AG04450 (cell line): ENCODE measurements around the gene HAUS2. TPM values are rescaled to one million over a fixed set of nuclear protein-coding genes. Genes with fewer than 3 reads are reported as not detected.
"Not testable (repeated sequence)": the region's sequence is repeated elsewhere in the genome, so short reads cannot be mapped to it uniquely, and the experiment has no call there.

Source experiments
- CTCF ChIA-PET: fragments of 300-600, 350-600 bp; formaldehyde crosslinking; extraction: SDS; loops from one replicate; lab custom pipeline; 2022; ENCODE audit warnings: antibody characterized with exemption, inconsistent platforms; lab: Charles Lee
- POLR2A ChIA-PET: fragments of 350-600 bp; formaldehyde crosslinking; extraction: SDS; loops from one replicate; lab custom pipeline; 2021; ENCODE audit warnings: antibody characterized with exemption, inconsistent platforms; lab: Yijun Ruan, JAX
- DNase-seq: peaks from one replicate; pipeline ENCODE4 v3.0.0-alpha.2; 2011; ENCODE audit warnings: low read depth, low spot score
- H3K27ac ChIP-seq: one replicate; pipeline ENCODE4 v1.5.1; 2012; ENCODE audit warnings: low read depth, low read length, control low read depth
- H3K27me3 ChIP-seq: one replicate; pipeline ENCODE4 v1.6.0; 2012; ENCODE audit warnings: low read length; ENCODE audit not compliant: control insufficient read depth, insufficient read depth
- H3K4me3 ChIP-seq: 2 replicates; pipeline ENCODE4 v1.5.1; 2011; ENCODE audit warnings: mild to moderate bottlenecking, low read depth, low read length, control low read depth
- H3K9me3 ChIP-seq: 2 replicates; pipeline ENCODE4 v1.5.1; 2012; ENCODE audit warnings: low read length; ENCODE audit not compliant: control insufficient read depth, insufficient read depth
- polyA plus RNA-seq: library from polyadenylated mRNA; depleted of rRNA; stranded (reverse); fragments of >200 nt; gene quantifications from 2 replicates; pipeline ENCODE4 v1.2.3, GENCODE V29; 2011
- TF ChIP-seq, protein P1 (sequence below): IDR thresholded peaks from 2 replicates; pipeline ENCODE4 v1.5.1; 2011; ENCODE audit warnings: low read depth, low read length, control low read depth, inconsistent platforms

The HAUS2 gene
- polyA plus RNA-seq, 1 experiment = 30.6 TPM

DNA sequence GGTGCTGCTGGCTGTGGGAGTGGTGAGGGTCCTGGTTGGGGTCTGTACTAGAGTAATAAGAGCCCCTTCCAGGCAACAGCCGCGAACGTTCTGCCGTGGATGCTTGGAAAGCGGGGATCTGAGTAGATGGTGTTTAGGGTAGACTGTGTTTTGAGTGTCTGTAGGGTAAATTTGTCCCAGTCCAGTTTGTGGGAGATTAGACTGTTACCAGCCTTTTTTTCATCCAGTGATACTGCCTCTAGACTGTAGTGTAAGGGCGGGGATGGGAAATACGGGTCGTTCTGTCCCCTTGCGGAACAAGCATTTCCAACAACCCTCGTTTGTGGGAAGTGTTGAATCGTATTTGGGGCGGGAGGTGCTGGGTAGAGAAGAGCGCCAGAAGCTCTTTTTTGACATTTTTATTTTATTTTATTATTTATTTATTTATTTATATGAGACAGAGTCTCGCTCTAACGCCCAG, 424 bp downstream of the HAUS2 start:
- Histone ChIP-seq H3K27me3 (no peaks in the 10 kb centered on the region), H3K27ac (peak overlapping the region; percentile 73), H3K9me3 (no peaks in the 10 kb centered on the region; the same call in 1 of the 2 replicates), H3K4me3 (peak overlapping the region; percentile 100)
- no peak for DNase-seq
- TF ChIP-seq, protein P1, sequence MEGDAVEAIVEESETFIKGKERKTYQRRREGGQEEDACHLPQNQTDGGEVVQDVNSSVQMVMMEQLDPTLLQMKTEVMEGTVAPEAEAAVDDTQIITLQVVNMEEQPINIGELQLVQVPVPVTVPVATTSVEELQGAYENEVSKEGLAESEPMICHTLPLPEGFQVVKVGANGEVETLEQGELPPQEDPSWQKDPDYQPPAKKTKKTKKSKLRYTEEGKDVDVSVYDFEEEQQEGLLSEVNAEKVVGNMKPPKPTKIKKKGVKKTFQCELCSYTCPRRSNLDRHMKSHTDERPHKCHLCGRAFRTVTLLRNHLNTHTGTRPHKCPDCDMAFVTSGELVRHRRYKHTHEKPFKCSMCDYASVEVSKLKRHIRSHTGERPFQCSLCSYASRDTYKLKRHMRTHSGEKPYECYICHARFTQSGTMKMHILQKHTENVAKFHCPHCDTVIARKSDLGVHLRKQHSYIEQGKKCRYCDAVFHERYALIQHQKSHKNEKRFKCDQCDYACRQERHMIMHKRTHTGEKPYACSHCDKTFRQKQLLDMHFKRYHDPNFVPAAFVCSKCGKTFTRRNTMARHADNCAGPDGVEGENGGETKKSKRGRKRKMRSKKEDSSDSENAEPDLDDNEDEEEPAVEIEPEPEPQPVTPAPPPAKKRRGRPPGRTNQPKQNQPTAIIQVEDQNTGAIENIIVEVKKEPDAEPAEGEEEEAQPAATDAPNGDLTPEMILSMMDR = no peak
- ChIA-PET CTCF (interaction anchor here (0.6 to 0.7 kb wide), 3 partner anchors 74 to 1660 kb away, joined by 3 to 5 read pairs (median 4); no protein-coding TSS in a partner anchor), POLR2A (interaction anchor here (1.2 to 1.9 kb wide), 3 partner anchors 38 to 58 kb away, joined by 3 to 5 read pairs (median 5); partner anchors contain the start of genes SNAP23 and ZNF106)

DNA sequence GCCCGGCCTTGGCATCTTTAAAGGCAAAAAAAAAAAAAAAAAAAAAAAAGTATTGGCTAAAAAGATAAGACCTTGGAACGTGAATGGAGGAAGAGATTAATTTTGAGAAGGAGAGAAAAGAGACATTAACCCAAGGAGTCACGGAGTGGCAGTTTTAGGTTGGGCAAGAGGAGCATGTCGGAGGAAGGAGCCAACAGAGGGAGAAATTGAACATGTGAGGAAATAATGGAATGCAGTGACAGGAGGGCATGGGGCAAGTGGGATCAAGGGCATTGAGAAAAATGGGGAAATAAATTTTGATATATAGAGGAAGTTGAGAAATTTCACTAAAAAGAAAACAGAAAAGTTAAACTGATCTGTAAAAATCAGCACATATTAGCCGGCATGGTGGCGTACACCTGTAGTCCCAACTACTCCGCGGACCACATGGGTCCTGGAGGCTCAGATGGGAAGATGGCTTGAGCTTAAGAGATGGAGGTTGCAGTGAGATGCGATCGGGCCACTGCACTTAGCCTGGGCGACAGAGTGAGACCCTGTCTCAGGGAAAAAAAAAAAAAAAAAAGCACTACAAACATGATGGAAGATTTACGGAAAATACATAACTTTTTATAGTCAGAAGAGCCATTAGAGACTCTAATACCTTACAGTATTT, 1.2 kb downstream of the HAUS2 start:
- Histone ChIP-seq H3K27me3 (no peaks in the 10 kb centered on the region), H3K9me3 (no peaks in the 10 kb centered on the region; the same call in 1 of the 2 replicates), H3K4me3 (peak overlapping the region; percentile 100), H3K27ac (no peak overlapping the region)
- ChIA-PET POLR2A (no interaction called here), CTCF (interaction anchor here (0.6 to 0.7 kb wide), 2 partner anchors 74 to 341 kb away, joined by 3 to 5 read pairs; no protein-coding TSS in a partner anchor)
- TF ChIP-seq, protein P1 = no peak
- DNase-seq = no peak

DNA sequence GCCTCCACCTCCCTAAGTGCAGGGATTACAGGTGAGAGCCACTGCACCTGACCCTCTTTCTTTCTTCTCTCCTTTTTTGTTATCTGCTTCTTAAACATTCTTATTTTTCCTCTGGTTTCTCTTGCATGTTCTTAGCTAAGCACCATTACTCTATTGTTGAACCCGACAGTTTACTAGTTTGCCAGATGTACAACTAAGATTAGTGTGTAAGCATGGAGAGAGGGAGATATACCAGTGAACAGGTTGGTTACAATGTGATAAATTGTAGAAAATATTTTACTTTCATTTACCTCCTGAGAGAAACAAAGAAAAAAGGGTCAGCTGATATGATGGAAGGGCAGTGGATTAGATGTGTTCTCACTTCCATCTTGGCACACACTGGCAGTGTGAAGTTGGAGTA, 4.9 kb downstream of the HAUS2 start:
- H3K27ac ChIP-seq = no peak overlapping the region
- no peak for DNase-seq
- ChIA-PET CTCF (no interaction called here), POLR2A (no interaction called here)
- TF ChIP-seq, protein P1 = no peak
- H3K27me3 ChIP-seq = no peaks in the 10 kb centered on the region
- no peak overlapping the region for H3K4me3 ChIP-seq
- H3K9me3 ChIP-seq = no peaks in the 10 kb centered on the region

DNA sequence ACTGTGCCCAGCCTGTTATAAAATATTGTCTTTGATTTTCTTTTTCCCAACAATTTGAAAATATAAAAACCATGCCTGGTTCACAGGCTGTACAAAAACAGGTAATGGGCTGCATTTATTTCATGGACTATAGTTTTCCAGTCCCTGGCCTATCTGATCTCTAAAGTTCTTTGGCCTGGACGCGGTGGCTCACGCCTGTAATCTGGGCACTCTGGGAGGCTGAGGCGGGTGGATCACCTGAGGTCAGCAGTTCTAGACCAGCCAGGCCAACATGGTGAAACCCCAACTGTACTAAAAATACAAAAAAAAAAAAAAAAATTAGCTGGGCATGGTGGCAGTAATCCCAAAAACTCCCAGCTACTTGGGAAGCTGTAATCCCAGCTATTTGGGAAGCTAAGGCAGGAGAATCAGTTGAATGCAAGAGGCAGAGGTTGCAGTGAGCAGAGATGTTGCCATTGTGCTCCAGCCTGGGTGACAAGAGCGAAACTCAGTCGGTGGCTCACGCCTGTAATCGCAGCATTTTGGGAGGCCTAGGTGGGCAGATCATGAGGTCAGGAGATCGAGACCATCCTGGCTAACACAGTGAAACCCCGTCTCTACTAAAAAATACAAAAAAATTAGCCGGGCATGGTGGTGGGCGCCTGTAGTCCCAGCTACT, 8.0 kb downstream of the HAUS2 start:
- POLR2A ChIA-PET, DNase-seq, H3K27me3 ChIP-seq, H3K4me3 ChIP-seq, CTCF ChIA-PET, H3K27ac ChIP-seq, H3K9me3 ChIP-seq: not testable (repeated sequence)

DNA sequence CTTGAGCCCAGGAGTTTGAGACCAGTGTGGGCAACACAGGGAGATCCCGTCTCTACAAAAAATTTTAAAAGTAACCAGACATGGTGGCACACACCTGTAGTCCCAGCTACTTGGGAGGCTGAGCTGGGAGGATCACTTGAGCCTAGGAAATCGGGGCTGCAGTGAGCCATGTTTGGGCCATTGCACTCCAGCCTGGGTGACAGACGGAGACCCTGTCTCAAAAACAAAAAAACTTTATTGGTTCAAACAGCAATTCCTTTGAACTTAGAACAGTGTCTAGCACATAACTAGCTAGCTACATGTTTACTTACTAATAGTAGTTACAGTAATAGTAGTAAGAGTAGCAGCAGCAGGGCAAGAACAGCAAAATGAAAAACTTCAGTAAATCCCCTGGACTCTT, 10.1 kb downstream of the HAUS2 start:
- no peak for DNase-seq
- Histone ChIP-seq H3K4me3 (no peak overlapping the region), H3K9me3 (no peaks in the 10 kb centered on the region), H3K27ac (no peak overlapping the region), H3K27me3 (no peaks in the 10 kb centered on the region)
- TF ChIP-seq, protein P1 = no peak
- CTCF ChIA-PET = no interaction called here
- POLR2A ChIA-PET = no interaction called here
